HFFc6 (cell line): ENCODE results near the gene SOWAHA. TPM values are rescaled to one million over a fixed set of nuclear protein-coding genes. Genes with fewer than 3 reads are reported as not detected.

Experiments
- DNase-seq: peaks from one replicate; pipeline ENCODE4 v3.0.0-alpha.2; 2018
- H3K27ac Mint-ChIP-seq: 2 replicates; pipeline ENCODE4 v1.8.0; 2020; ENCODE audit warnings: mild to moderate bottlenecking, mixed read lengths
- H3K27me3 Mint-ChIP-seq: 2 replicates; pipeline ENCODE4 v1.8.0; 2021; ENCODE audit warnings: mild to moderate bottlenecking, moderate library complexity, mixed read lengths; ENCODE audit not compliant: insufficient read depth
- H3K36me3 Mint-ChIP-seq: 2 replicates; pipeline ENCODE4 v1.8.0; 2021; ENCODE audit warnings: low read depth, mixed read lengths
- H3K4me1 Mint-ChIP-seq: 2 replicates; pipeline ENCODE4 v1.8.0; 2020; ENCODE audit warnings: low read depth, mixed read lengths
- H3K4me3 Mint-ChIP-seq: 2 replicates; pipeline ENCODE4 v1.8.0; 2020; ENCODE audit warnings: mild to moderate bottlenecking, moderate library complexity, mixed read lengths
- H3K9me3 Mint-ChIP-seq: 2 replicates; pipeline ENCODE4 v1.8.0; 2020; ENCODE audit warnings: mild to moderate bottlenecking, mixed read lengths
- long read RNA-seq: library from polyadenylated mRNA; unstranded; transcript quantifications from one replicate; pipeline ENCODE4 v2.0.0, GENCODE V29; 2019
- total RNA-seq, 6 experiments: library from RNA; stranded (reverse); fragmentation: NEBNext Ultra II Directional; extraction: Animal tissue kit (Norgen Biotek cat#: 25700); gene quantifications; 2 replicates in 1 of 6; 3 replicates in 5 of 6; pipeline ENCODE4 v1.2.3, GENCODE V29; 2021
- TF ChIP-seq, protein P1 (sequence below): fragments of 200-600 bp; sonication (generic); IDR thresholded peaks from 2 replicates; pipeline ENCODE4 v1.5.0; 2021; ENCODE audit warnings: antibody characterized with exemption, mild to moderate bottlenecking

Gene SOWAHA
- total RNA-seq = not detected
- long read RNA-seq = 0 reads

DNA sequence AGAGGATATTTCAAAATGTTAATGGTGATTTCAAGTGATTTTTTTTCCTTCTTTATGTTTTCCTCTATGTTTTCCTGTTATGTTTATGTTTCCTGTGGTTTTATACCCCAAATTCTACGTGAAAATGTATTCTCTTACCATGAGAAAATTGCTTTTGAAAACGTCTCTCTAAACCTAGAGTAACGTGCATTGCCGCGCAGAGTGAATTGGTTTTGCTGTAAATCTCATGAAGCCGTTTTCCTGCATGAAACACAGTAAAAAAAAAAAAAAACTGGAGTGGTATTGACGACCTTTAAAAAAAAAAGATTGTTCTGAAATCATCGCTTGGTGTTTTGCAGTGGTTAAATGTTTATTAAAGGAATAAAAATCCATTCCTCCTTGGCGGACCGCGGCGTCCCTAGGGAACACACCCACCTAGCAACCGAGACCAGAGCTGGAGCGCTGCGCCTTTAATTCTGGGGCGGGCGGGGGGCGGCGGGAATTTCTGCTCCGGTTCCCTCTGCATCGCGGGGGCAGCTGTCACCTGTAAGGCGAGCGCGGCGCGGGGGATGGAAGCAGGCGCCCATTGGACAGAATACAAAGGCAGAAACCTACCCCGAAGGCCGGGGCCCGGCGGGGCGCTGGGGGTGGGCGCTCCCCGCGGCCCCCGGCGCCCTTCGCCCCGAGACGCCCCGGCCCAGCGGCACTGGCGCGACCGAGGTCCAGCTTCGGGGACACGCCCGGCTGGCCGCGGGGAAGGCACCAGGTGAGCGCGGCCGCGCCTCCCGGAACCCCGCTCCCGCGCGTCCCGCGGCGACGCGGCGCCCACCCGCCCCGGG is at the start of gene SOWAHA:
SOWAHA (plus strand) TSS at position 522 of the 818 bp plus-strand sequence. CDS start 320 bp downstream, outside the sequence.
- no peak for DNase-seq
- TF ChIP-seq, protein P1, sequence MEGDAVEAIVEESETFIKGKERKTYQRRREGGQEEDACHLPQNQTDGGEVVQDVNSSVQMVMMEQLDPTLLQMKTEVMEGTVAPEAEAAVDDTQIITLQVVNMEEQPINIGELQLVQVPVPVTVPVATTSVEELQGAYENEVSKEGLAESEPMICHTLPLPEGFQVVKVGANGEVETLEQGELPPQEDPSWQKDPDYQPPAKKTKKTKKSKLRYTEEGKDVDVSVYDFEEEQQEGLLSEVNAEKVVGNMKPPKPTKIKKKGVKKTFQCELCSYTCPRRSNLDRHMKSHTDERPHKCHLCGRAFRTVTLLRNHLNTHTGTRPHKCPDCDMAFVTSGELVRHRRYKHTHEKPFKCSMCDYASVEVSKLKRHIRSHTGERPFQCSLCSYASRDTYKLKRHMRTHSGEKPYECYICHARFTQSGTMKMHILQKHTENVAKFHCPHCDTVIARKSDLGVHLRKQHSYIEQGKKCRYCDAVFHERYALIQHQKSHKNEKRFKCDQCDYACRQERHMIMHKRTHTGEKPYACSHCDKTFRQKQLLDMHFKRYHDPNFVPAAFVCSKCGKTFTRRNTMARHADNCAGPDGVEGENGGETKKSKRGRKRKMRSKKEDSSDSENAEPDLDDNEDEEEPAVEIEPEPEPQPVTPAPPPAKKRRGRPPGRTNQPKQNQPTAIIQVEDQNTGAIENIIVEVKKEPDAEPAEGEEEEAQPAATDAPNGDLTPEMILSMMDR = no peak
- Mint-ChIP-seq H3K27me3 (peaks cover 33% of the 10 kb centered on the region), H3K27ac (no peak within 1 kb of the TSS), H3K4me3 (peak within 1 kb of the TSS; percentile 78), H3K36me3 (no peaks in the 10 kb centered on the region), H3K4me1 (peaks cover 16% of the 10 kb centered on the region), H3K9me3 (no peaks in the 10 kb centered on the region)

- TF ChIP-seq, protein P1 = no peak
- H3K4me1 Mint-ChIP-seq = peaks cover 24% of the 10 kb centered on the region
- H3K36me3 Mint-ChIP-seq = peaks cover 8% of the 10 kb centered on the region
- H3K27ac Mint-ChIP-seq = no peak overlapping the region
- DNase-seq = no peak
- no peaks in the 10 kb centered on the region for H3K9me3 Mint-ChIP-seq
- H3K4me3 Mint-ChIP-seq = no peak overlapping the region
- peaks cover 2% of the 10 kb centered on the region for H3K27me3 Mint-ChIP-seq
Measured at GRCh38 chr5:132764051-132764450, 49.1 kb upstream of the SOWAHA start.

- peaks cover 8% of the 10 kb centered on the region; the same call in 1 of the 2 replicates for H3K36me3 Mint-ChIP-seq
- DNase-seq = no peak
- H3K27me3 Mint-ChIP-seq = peaks cover 2% of the 10 kb centered on the region
- H3K27ac Mint-ChIP-seq = no peak overlapping the region
- H3K4me1 Mint-ChIP-seq = peaks cover 29% of the 10 kb centered on the region
- no peaks in the 10 kb centered on the region for H3K9me3 Mint-ChIP-seq
- no peak overlapping the region for H3K4me3 Mint-ChIP-seq
- TF ChIP-seq, protein P1 = no peak
Measured at GRCh38 chr5:132764671-132765238, 48.3 kb upstream of the SOWAHA start.

- H3K4me1 Mint-ChIP-seq = peaks cover 29% of the 10 kb centered on the region
- peaks cover 8% of the 10 kb centered on the region; the same call in 1 of the 2 replicates for H3K36me3 Mint-ChIP-seq
- no peak overlapping the region for H3K27ac Mint-ChIP-seq
Measured at GRCh38 chr5:132765311-132766019, 47.6 kb upstream of the SOWAHA start.

More at GRCh38 chr5:132765311-132766019, 47.6 kb upstream of the SOWAHA start:
- Mint-ChIP-seq H3K27me3 (peaks cover 2% of the 10 kb centered on the region), H3K4me3 (no peak overlapping the region), H3K9me3 (no peaks in the 10 kb centered on the region)
- DNase-seq = no peak
- TF ChIP-seq, protein P1 = no peak
